Effector memory CD4-positive, alpha-beta T cell (primary cell): ENCODE measurements around the gene SLC27A1.
A peak's percentile ranks its signal among the peaks of the same experiment; 100 is the strongest.

Experiments
- DNase-seq, 3 donors: peaks; one replicate each; pipeline ENCODE4 v3.0.0-alpha.2; 2020
- H3K27ac ChIP-seq: 2 replicates; pipeline ENCODE4 v1.7.0; 2013; ENCODE audit warnings: mild to moderate bottlenecking, low read length, moderate library complexity; ENCODE audit not compliant: insufficient read depth, poor library complexity, severe bottlenecking
- H3K27me3 ChIP-seq: replicated peaks from 2 replicates; pipeline ENCODE4 v1.7.0; 2013; ENCODE audit warnings: mild to moderate bottlenecking, low read length; ENCODE audit not compliant: insufficient read depth, control insufficient read depth, poor library complexity, severe bottlenecking
- H3K36me3 ChIP-seq: 2 replicates; pipeline ENCODE4 v1.7.0; 2013; ENCODE audit warnings: mild to moderate bottlenecking, low read length, moderate library complexity; ENCODE audit not compliant: control insufficient read depth, insufficient read depth
- H3K4me1 ChIP-seq: 2 replicates; pipeline ENCODE4 v1.7.0; 2013; ENCODE audit warnings: low read length, mild to moderate bottlenecking; ENCODE audit not compliant: control insufficient read depth, insufficient read depth, poor library complexity, severe bottlenecking
- H3K4me3 ChIP-seq: 2 replicates; pipeline ENCODE4 v1.7.0; 2013; ENCODE audit warnings: low read length, low read depth, mild to moderate bottlenecking; ENCODE audit not compliant: insufficient read depth, poor library complexity, severe bottlenecking
- H3K9me3 ChIP-seq: 2 replicates; pipeline ENCODE4 v1.7.0; 2013; ENCODE audit warnings: mild to moderate bottlenecking, low read length, moderate library complexity; ENCODE audit not compliant: control insufficient read depth

The SLC27A1 gene

GRCh38 chr19:17457616-17458015 lies 12.7 kb upstream of the SLC27A1 start:
- Histone ChIP-seq H3K9me3 (no peaks in the 10 kb centered on the region), H3K27ac (no peak overlapping the region), H3K4me1 (no peaks in the 10 kb centered on the region), H3K4me3 (no peak overlapping the region), H3K27me3 (peaks cover 19% of the 10 kb centered on the region), H3K36me3 (no peaks in the 10 kb centered on the region)
- no peak for DNase-seq

- no peak for DNase-seq
- H3K27ac ChIP-seq = no peak overlapping the region
- H3K9me3 ChIP-seq = no peaks in the 10 kb centered on the region
- H3K27me3 ChIP-seq = peaks cover 19% of the 10 kb centered on the region
- H3K4me1 ChIP-seq = no peaks in the 10 kb centered on the region
- no peak overlapping the region for H3K4me3 ChIP-seq
- no peaks in the 10 kb centered on the region for H3K36me3 ChIP-seq
Observed at GRCh38 chr19:17458970-17459369, 11.4 kb upstream of the SLC27A1 start.

DNA sequence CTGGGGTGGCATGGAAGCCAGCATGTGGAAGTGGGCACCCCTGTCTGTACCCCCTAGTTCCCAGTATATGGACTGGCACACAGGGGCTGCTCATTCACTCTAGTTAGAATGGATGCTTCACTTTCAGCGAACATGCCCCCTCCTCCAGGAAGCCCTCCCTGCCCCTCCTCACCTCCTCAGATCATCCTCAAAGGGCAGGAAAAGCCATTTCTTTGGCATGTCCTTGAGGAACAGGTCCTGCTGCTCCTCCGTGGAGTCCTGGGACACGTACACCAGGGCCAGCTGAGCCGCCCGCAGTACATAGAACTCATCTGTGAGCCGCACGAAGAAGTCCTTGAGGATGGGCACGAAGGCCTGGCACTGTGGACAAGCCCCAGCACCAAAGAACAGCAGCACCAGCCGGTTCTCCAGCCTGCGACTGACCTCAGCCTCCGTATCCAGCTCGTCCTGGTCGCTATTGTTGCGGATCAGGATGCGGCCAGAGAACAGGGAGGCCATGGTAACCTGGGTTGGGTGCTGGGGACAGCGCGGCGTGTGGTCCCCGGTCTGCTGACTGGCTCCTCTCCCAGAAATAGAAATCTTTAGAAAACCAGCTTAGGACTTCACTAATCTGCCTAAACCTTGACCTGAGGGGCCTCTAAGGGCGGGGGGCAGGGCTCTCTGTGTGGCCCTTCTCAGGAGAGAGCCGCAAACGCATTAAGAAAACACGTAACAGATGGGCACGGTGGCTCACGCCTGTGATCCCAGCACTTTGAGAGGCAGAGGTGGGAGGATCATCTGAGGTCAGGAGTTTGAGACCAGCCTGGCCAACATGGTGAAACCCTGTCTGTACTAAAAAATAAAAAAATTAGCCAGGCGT lies 9.7 kb upstream of the SLC27A1 start, which contains the start of gene NXNL1:
NXNL1 (minus strand) TSS at position 555 of the 859 bp plus-strand sequence; CDS start at position 498, 57 bp downstream.
- H3K27ac ChIP-seq = no peak within 1 kb of the TSS
- no peaks in the 10 kb centered on the region for H3K4me1 ChIP-seq
- H3K4me3 ChIP-seq = no peak within 1 kb of the TSS
- H3K27me3 ChIP-seq = peaks cover 10% of the 10 kb centered on the region
- H3K36me3 ChIP-seq = no peaks in the 10 kb centered on the region
- no peak for DNase-seq
- no peaks in the 10 kb centered on the region for H3K9me3 ChIP-seq

DNA sequence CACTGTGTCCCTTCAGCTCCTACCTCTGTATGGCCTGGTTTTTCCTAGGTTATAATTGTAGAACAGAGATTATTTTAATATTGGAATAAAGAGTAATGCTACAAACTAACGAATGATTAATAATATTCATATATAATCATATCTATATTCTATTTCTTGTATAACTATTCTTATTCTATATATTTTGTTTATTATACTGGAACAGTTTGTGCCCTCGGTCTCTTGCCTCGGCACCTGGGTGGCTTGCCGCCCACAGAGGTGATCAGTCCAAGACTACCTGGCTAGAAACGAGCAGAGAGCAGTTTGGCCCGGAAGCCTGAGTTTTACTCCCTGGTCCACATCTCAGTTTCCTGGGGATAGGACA lies 3.9 kb upstream of the SLC27A1 start:
- Histone ChIP-seq H3K4me3 (no peak overlapping the region), H3K4me1 (peaks cover 15% of the 10 kb centered on the region), H3K36me3 (no peaks in the 10 kb centered on the region)

DNA sequence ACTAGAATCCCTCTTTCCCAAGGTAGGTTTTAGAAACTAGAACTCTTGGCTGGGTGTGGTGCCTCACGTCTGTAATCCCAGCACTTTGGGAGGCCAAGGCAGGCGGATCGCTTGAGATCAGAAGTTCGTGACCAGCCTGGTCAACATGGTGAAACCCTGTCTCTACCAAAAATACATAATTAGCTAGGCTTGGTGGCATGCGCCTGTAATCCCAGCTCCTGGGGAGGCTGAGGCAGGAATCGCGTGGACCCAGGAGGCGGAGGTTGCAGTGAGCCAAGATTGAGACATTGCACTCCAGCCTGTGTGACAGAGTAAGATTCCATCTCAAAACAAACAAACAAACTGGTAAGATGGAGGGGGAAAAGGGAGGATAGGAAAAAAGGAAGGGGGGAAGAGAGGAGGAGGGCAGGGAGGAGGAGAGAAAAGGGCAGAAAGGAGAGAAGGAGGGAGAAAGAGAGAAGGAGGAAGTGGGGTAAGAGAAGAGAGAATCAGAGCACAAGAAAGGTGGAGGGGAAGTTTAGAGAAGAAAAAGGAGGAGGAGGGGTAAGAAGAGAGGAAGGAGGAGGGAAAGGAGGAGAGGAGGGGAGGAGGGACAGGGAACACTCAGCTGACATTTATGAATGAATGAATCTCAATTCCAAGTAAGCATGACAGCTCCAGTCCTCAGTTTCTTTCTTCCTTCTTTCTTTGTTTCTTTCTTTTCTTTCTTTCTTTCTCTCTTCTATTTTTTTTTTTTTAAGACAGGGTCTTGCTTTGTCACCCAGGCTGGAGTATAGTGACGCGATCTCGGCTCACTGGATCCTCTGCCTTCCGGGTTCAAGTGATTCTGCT lies 2.6 kb upstream of the SLC27A1 start:
- Histone ChIP-seq H3K27ac (no peak overlapping the region), H3K4me3 (no peak overlapping the region), H3K9me3 (no peaks in the 10 kb centered on the region), H3K36me3 (no peaks in the 10 kb centered on the region), H3K27me3 (no peaks in the 10 kb centered on the region), H3K4me1 (peaks cover 15% of the 10 kb centered on the region)
- DNase-seq = no peak

More for the DNA sequence above, 3.9 kb upstream of the SLC27A1 start:
- H3K27ac ChIP-seq = no peak overlapping the region
- H3K9me3 ChIP-seq = no peaks in the 10 kb centered on the region
- H3K27me3 ChIP-seq = no peaks in the 10 kb centered on the region
- DNase-seq = no peak

DNA sequence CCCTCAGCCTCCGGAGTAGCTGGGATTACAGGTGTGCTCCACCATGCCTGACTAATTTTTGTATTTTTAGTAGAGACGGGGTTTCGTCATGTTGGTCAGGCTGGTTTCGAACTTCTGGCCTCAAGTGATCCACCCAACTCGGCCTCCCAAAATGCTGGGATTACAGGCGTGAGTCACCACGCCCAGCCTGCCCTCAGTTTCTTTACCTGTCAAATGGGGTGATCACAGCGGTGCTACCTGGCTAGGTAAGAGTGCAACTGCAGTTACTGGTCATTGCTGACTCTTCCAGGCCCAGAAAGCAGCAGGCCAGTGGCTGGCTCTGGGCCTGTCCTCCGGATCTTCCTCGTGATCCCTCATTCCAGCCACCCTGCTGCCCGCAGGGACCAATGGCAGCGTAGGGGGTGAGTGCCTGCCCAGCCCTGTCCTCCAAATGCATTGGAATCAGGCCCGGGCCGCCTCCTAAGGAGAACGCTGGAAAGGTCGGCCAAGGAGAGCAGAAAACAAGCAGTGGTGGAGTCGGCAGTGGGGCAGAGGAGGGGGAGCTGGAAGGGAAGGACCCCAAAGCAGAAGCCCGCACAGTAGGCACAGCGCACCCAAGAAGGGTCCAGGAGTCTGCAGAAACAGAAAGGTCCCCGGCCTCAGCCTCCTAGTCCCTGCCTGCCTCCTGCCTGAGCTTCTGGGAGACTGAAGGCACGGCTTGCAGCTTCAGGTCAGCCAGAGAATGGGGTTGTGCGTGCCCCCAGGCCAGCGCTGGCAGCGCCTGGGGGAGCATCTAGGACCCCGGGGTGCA lies 1.8 kb upstream of the SLC27A1 start:
- Histone ChIP-seq H3K27ac (peak overlapping the region; percentile 63), H3K4me3 (no peak overlapping the region), H3K36me3 (no peaks in the 10 kb centered on the region), H3K27me3 (no peaks in the 10 kb centered on the region), H3K9me3 (no peaks in the 10 kb centered on the region), H3K4me1 (peaks cover 15% of the 10 kb centered on the region)
- no peak for DNase-seq

DNA sequence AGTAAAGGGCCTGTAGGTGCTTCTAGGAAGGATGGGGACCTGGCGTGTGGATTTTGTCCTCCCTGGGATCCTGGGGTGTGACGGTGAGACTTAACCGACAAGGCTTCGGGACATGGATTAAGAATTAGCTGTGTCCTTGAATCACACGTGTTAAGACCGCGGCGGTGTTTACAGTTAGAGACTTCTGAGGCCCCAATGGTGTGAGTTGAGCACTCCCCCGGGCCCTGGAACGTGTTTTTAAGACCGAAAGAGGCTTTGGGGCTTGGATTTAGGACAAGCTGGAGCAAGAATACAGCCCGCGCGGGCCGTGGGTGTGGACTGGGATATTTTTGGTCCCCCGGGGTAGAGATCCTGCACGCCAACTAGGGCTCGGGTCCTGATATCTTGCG lies 1.2 kb upstream of the SLC27A1 start:
- Histone ChIP-seq H3K27me3 (no peaks in the 10 kb centered on the region), H3K4me3 (peak overlapping the region; percentile 80), H3K4me1 (peaks cover 15% of the 10 kb centered on the region), H3K27ac (peak overlapping the region; percentile 63), H3K36me3 (no peaks in the 10 kb centered on the region), H3K9me3 (no peaks in the 10 kb centered on the region)
- DNase-seq = no peak

DNA sequence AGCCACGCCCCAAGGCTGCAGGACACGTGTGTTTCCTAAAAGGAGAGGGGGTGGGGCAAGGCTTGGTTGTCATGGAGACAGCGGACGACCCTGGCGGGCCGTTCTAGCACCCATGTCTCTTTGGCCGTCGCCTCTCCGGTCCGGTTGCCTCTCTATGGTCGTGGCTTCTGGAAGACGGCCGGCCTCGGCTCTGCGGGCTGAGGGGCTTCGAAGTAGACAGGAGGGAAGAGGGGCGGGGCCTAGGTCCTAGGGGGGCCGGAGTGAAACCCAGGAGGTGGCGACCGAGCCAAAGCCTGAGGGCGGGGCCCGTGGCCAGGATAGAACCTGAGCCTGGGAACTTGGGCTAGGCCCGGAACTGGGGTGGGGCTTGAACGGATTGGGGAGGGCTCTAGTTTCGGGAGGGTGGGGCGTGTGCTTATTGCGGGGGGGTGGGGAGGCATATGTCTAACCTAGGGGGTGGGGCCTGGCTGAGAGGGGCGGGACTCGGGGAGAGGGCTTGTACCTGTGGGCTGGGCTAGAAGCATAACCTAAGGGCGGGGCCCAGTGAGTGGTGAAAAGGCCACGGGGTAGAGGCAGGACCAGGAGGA lies 750 bp upstream of the SLC27A1 start:
- H3K9me3 ChIP-seq = no peaks in the 10 kb centered on the region
- H3K27ac ChIP-seq = peak overlapping the region; percentile 63
- no peaks in the 10 kb centered on the region for H3K36me3 ChIP-seq
- peak; percentile 89 to 95 (median 94) for DNase-seq
- no peaks in the 10 kb centered on the region for H3K27me3 ChIP-seq
- peak overlapping the region; percentile 80 for H3K4me3 ChIP-seq
- H3K4me1 ChIP-seq = peaks cover 15% of the 10 kb centered on the region

- Histone ChIP-seq H3K4me1 (peaks cover 15% of the 10 kb centered on the region), H3K4me3 (no peak overlapping the region), H3K27ac (no peak overlapping the region)
Observed at GRCh38 chr19:17471410-17472125, 1.2 kb downstream of the SLC27A1 start.

More at GRCh38 chr19:17471410-17472125, 1.2 kb downstream of the SLC27A1 start:
- no peak for DNase-seq
- no peaks in the 10 kb centered on the region for H3K27me3 ChIP-seq
- H3K36me3 ChIP-seq = no peaks in the 10 kb centered on the region
- no peaks in the 10 kb centered on the region for H3K9me3 ChIP-seq
